Prostate gland (tissue), 2 donors: ENCODE measurements around the gene KIAA0040. TPM values are rescaled to one million over a fixed set of nuclear protein-coding genes. Genes with fewer than 3 reads are reported as not detected.

Experiments used
- DNase-seq: peaks from one replicate; pipeline ENCODE4 v3.0.0-alpha.2; 2019; ENCODE audit warnings: low spot score
- H3K27ac ChIP-seq, 2 donors: fragments of 200-600 bp; sonication (generic); 2 replicates each; pipeline ENCODE4 v1.5.1; 2017 to 2019
- H3K27me3 ChIP-seq: fragments of 200-600 bp; sonication (generic); replicated peaks from 2 replicates; pipeline ENCODE4 v1.5.1; 2019; ENCODE audit not compliant: insufficient read depth
- H3K36me3 ChIP-seq, 2 donors: fragments of 200-600 bp; sonication (generic); 1 replicate in 1 of 2; 2 replicates in 1 of 2; pipeline versions ENCODE4 v1.5.1 to v1.8.1; 2017 to 2019
- H3K4me1 ChIP-seq: fragments of 200-600 bp; sonication (generic); replicated peaks from 2 replicates; pipeline ENCODE4 v1.5.1; 2019
- H3K4me3 ChIP-seq, 2 donors: fragments of 200-600 bp; sonication (generic); 2 replicates each; pipeline ENCODE4 v1.5.1; 2017 to 2019
- H3K9me3 ChIP-seq: fragments of 200-600 bp; sonication (generic); 2 replicates; pipeline ENCODE4 v1.5.1; 2017
- POLR2A ChIP-seq: fragments of 450-650 bp; IDR thresholded peaks from one replicate; pipeline ENCODE4 v1.6.1; 2016; ENCODE audit warnings: antibody characterized with exemption, mild to moderate bottlenecking
- POLR2AphosphoS5 ChIP-seq: sonication (generic); formaldehyde crosslinking; IDR thresholded peaks from one replicate; pipeline ENCODE4 v1.6.1; 2017; ENCODE audit warnings: antibody characterized with exemption
- WGBS: methylation state at CpG from one replicate; pipeline ENCODE4 v1.1.5; 2018; 5-methylcytosine and 5-hydroxymethylcytosine counted together
- intact Hi-C: fragments of 100-400 bp; cut with DNase I; formaldehyde crosslinking; loops from one replicate; pipeline ENCODE4 v1.14.2; 2022
- total RNA-seq, 2 donors: library from RNA; depleted of rRNA; stranded (reverse); fragments of >200 nt; gene quantifications; one replicate each; pipeline ENCODE4 v1.1.0, GENCODE V29; 2016
- TF ChIP-seq, protein P1 (sequence below), 4 experiments: fragments of 200-600 bp in 2 of 4; fragments of 450-650 bp in 2 of 4; sonication (generic) in 2 of 4; IDR thresholded peaks; 1 replicate in 3 of 4; 2 replicates in 1 of 4; pipeline ENCODE4 v1.5.1; 2016 to 2019; ENCODE audit warnings: antibody characterized with exemption in 4 of 4, mild to moderate bottlenecking in 2 of 4, moderate library complexity in 2 of 4

KIAA0040 gene
- total RNA-seq, 2 donors from 2014 or later, result 17.4 to 19.1 TPM

DNA sequence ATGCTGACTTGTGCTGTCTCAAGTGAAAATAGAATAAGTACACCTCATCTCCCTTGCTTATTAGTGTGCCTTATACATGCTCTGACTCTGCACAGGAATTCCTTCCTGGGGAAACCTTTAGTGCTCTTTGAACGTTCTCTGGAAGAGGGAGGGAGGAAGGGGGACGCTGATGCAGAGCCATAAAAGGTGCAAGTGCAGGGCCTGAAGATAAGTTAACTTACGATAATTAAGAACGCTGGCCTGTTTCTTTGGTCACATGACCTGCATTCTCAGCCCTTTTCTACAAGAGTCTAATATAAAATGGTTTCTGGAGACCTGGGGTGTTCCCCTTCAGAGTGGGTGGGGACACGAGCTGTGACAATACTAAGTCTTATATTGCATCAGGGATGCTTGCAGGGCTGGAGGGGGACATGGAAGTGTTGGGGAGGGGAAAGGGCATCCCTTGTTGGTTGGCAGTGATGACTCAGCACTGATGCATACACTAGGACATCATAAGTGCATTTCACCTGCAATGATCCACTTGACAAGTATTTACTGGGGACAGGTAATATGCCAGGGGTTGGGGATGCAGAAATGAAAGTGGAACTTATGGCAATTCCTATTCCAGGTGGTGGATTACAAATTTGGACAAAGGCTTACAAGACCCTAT lies 26.3 kb upstream of the KIAA0040 start:
- intact Hi-C loops, result no loop called here
- no peak overlapping the region for H3K4me3 ChIP-seq
- 69% methylated on average over 5 of the region's 5 CpGs for WGBS
- no peaks in the 10 kb centered on the region for H3K4me1 ChIP-seq
- TF ChIP-seq POLR2A, result no peak
- TF ChIP-seq POLR2AphosphoS5, result no peak
- TF ChIP-seq, protein P1, sequence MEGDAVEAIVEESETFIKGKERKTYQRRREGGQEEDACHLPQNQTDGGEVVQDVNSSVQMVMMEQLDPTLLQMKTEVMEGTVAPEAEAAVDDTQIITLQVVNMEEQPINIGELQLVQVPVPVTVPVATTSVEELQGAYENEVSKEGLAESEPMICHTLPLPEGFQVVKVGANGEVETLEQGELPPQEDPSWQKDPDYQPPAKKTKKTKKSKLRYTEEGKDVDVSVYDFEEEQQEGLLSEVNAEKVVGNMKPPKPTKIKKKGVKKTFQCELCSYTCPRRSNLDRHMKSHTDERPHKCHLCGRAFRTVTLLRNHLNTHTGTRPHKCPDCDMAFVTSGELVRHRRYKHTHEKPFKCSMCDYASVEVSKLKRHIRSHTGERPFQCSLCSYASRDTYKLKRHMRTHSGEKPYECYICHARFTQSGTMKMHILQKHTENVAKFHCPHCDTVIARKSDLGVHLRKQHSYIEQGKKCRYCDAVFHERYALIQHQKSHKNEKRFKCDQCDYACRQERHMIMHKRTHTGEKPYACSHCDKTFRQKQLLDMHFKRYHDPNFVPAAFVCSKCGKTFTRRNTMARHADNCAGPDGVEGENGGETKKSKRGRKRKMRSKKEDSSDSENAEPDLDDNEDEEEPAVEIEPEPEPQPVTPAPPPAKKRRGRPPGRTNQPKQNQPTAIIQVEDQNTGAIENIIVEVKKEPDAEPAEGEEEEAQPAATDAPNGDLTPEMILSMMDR (IDR thresholded peaks at IDR 0.05), result no peak
- H3K27ac ChIP-seq, result no peak overlapping the region
- no peaks in the 10 kb centered on the region for H3K36me3 ChIP-seq
- H3K9me3 ChIP-seq, result no peaks in the 10 kb centered on the region
- DNase-seq, result no peak
- no peaks in the 10 kb centered on the region for H3K27me3 ChIP-seq

DNA sequence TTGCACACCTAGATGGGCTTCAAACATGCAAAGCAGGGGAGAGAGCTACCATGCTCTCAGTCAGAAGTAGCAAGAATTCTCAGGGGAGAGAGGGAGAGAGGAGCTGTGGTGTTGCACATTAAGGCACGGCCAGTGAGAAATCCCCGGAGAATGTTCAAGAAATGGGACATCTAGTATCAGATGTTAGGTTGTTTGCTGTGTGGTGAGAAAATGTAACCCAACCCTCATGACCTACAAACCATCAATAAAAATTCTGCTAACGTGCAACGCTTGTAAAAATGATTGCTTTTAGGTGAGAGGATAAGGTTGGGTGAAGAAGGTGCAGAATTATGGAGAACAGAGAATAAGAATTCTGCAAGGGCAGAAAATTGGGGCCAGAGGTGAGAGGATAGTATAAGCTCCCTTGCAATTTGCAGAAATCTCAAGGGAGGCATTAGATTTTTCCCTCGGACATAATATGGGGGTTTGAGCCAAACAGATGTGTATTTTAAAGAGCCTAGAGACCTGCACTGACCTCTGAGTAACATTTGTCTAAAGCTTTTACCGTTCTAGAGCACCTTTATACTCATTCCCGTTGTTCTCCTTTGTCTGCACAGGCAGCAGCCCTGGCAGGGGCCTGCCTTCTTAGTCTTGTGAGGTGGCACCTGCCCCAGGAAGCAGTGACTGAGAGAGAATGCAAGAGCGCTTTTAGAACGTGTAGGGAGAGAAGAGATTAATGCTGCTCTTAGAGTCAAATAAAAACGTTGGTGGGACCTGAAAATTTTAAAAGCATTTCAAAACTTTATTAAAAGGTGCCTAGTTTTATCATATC lies 25.4 kb upstream of the KIAA0040 start:
- H3K9me3 ChIP-seq, result no peaks in the 10 kb centered on the region
- H3K4me3 ChIP-seq, result no peak overlapping the region
- intact Hi-C loops, result no loop called here
- no peaks in the 10 kb centered on the region for H3K27me3 ChIP-seq
- no peaks in the 10 kb centered on the region for H3K36me3 ChIP-seq
- H3K4me1 ChIP-seq, result no peaks in the 10 kb centered on the region
- 36% methylated on average over 10 of the region's 10 CpGs for WGBS
- no peak overlapping the region for H3K27ac ChIP-seq
- TF ChIP-seq POLR2A (no peak), POLR2AphosphoS5 (peak; percentile 8)
- TF ChIP-seq, protein P1 (IDR thresholded peaks at IDR 0.05), result no peak
- no peak for DNase-seq

GRCh38 chr1:175216444-175216843 lies 23.9 kb upstream of the KIAA0040 start:
- no peak for DNase-seq
- H3K4me3 ChIP-seq, result no peak overlapping the region
- TF ChIP-seq, protein P1 (IDR thresholded peaks at IDR 0.05), result no peak
- TF ChIP-seq POLR2AphosphoS5 (no peak), POLR2A (no peak)
- H3K9me3 ChIP-seq, result no peaks in the 10 kb centered on the region
- intact Hi-C loops, result no loop called here
- no peaks in the 10 kb centered on the region for H3K36me3 ChIP-seq
- H3K27me3 ChIP-seq, result no peaks in the 10 kb centered on the region
- no peaks in the 10 kb centered on the region for H3K4me1 ChIP-seq
- 70% methylated on average over 2 of the region's 2 CpGs for WGBS
- no peak overlapping the region for H3K27ac ChIP-seq

DNA sequence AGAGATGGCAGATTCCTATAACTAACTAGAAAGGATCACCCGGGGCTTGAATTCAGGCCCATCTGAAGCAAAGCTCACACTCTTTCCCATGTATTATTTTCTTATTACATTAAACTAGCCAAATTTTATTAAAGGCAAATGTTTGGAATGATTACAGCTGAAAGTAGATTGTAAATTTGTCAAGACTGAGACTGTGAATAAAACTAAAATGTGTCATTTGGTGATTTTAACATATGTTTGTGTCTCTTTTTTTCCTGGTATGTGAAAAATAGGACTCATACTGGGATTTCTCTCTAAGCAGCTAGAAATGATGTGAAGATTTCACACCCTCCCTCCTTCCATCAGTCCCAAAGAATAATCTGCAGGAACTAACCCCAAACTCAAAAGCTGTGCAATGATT lies 19.1 kb upstream of the KIAA0040 start:
- no peak for TF ChIP-seq POLR2A
- no peak for TF ChIP-seq POLR2AphosphoS5
- TF ChIP-seq, protein P1 (IDR thresholded peaks at IDR 0.05), result no peak
- Histone ChIP-seq H3K27ac (no peak overlapping the region), H3K27me3 (no peaks in the 10 kb centered on the region), H3K9me3 (no peaks in the 10 kb centered on the region), H3K4me3 (no peak overlapping the region), H3K4me1 (no peaks in the 10 kb centered on the region), H3K36me3 (no peaks in the 10 kb centered on the region)
- WGBS, result 66% methylated on average over 1 of the region's 1 CpG
- intact Hi-C loops, result no loop called here
- no peak for DNase-seq
